SK-N-SH (cell line): ENCODE measurements around the gene AGTR1.

ENCODE experiments used
- CTCF ChIP-seq: fragments of 200-600 bp; sonication (generic); IDR thresholded peaks from 2 replicates; pipeline ENCODE4 v1.6.1; 2017; ENCODE audit warnings: antibody characterized with exemption, mild to moderate bottlenecking, moderate library complexity
- GABPA ChIP-seq: IDR thresholded peaks from 2 replicates; pipeline ENCODE4 v1.4.0; 2012; ENCODE audit warnings: low read depth, mild to moderate bottlenecking
- MAX ChIP-seq: IDR thresholded peaks from 2 replicates; pipeline ENCODE4 v1.4.0; 2012; ENCODE audit warnings: low read depth
- MXI1 ChIP-seq: IDR thresholded peaks from 2 replicates; pipeline ENCODE4 v1.6.1; 2012; ENCODE audit warnings: mild to moderate bottlenecking, low read depth, low read length, improper control_type of control experiment
- RAD21 ChIP-seq: IDR thresholded peaks from 2 replicates; pipeline ENCODE4 v1.6.1; 2012; ENCODE audit warnings: mild to moderate bottlenecking, low read length
- TAF1 ChIP-seq: IDR thresholded peaks from 2 replicates; pipeline ENCODE4 v1.6.1; 2012; ENCODE audit warnings: low read depth, mild to moderate bottlenecking, low read length, moderate library complexity, borderline replicate concordance

- no peak for TF ChIP-seq RAD21
- TF ChIP-seq MAX = no peak
- no peak for TF ChIP-seq GABPA
- TF ChIP-seq CTCF = no peak
- no peak for TF ChIP-seq TAF1
- TF ChIP-seq MXI1 = no peak
Measured at GRCh38 chr3:148778926-148779325, 81.2 kb downstream of the AGTR1 start.
